Measurements from ENCODE around the gene SDK2. TPM values are rescaled to one million over a fixed set of nuclear protein-coding genes. Genes with fewer than 3 reads are reported as not detected.

Gene SDK2
- polyA plus RNA-seq, 10 donors: 19.4 to 32.3 (median 25.3) TPM

GRCh38 chr17:73396431-73397277 lies 247.6 kb downstream of the SDK2 start:
- DNase-seq: no peak

DNA sequence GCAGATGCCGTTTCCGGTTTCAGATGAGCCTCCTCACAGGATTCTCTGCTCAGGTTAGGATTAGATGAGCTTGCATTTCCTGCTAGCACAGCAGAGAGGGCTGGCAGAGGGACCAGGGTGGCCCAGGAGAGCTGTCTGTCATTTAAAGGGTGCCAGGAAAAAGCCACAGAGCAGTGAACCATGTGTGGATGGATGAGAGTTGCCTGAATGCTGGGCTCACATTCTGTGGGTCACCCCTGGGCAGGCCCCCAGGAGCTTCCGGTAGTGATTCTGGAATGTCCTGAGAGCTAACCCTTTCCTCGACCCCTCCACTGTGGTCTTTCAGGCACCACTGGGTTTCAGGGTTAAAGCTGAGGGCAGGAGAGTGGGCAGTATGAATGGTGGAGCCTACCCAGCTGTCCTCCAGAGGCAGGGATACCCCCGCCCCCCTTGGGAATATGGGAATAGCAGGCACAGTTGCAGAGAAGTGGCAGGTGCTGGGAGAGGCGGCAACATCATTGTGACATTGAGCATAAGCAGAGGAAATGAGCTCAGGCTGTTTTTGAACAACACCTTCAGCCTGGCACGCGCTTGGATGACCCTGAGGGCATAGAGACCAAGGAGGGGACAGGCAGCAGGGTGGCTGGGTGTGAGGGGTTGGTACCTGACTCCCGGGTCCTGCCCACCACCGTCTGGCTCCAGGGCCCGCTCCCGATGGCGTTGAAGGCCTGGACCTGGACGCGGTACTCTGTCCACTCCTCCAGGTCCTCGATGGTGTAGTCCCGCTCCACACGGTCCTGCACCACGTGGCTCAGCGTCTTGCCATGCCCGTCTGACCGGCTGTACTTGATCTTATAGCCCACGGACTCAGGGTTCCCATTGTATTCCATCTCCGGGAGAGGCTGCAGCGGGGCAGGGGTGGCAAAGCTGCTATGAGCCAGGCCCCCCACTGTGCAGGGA lies 249.5 kb downstream of the SDK2 start:
- DNase-seq: no peak

DNA sequence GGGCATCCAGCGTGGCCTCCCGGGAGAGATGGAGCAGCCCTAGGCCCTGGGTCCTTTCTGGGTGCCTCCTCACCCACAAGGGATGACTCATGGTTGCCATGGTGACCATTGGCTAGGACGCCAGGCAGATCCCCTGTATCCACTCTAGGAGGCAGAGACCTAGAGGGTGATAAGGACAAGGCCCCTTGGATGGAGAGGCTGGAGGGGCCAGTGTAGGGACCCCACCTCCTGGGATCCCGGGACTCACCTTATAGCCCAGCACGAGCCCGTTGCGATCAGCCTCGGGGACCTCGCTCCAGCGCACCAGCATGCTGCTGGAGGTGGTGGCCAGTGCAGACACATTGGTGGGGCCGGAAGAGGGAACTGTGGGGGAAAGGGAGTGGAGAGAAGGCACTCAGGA lies 250.3 kb downstream of the SDK2 start:
- no peak for DNase-seq

DNA sequence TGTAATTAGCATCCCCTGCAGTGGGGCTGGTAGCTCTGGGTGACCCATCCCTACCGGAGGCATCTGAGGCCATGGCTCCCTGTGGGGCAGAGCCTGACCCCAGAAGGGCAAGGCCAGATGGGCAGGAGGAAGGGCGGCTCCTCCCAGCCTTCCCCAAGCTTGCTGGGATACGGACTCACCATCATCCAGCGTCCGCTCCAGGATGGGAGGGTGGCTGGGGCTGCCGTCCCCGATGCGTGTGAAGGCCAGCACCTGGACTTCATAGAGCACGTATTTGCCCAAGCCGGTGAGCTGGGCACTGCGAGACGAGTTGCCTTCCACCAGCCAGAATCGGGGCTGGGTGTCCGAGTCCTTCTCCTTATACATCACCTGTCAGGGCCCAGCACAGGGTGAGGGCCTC lies 250.9 kb downstream of the SDK2 start:
- no peak for DNase-seq

DNA sequence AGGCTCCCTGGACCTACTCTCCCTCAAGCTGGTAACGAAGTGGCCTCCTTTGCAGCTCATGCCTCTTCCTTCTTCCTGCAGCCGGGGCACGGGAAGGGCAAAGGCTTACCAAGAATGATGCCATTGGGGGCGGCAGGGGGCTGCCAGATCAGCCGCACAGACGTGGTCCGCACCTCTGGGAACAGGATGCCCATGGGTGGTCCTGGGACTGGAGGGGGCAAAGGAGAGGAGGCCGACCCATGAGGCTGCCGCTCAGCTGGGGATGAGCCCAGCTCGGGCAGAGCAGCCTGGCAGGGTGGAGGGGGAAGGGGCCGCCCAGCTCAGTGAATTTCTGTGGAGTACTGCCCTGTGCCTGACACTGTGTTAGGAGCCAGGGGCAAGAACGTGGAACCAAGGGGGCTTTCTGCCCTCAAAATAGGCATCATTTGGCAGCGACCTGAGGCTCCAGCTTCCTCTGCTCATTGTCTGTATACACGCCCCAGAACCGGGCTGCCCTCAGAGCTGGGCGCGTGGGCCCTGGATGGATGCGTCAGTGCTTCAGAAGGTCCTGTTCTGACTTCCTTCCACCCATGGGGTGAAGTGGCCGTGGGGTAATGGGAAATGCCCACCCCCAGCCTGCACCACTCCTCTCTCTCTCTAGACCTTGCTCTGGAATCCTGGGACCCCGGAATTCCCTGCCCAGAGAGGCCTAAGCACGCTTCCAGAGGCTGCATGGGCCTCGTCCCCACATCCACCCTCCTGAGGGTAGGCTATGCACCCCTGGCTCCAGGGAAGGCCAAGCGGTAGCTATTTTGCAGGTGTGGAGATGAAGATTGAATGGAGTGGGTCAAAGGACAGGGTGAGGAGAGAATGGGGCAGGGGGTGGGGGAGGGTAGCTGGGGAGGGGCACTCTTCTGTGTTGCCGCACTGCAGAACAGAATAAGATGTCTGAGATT lies 252.6 kb downstream of the SDK2 start:
- DNase-seq: no peak

DNA sequence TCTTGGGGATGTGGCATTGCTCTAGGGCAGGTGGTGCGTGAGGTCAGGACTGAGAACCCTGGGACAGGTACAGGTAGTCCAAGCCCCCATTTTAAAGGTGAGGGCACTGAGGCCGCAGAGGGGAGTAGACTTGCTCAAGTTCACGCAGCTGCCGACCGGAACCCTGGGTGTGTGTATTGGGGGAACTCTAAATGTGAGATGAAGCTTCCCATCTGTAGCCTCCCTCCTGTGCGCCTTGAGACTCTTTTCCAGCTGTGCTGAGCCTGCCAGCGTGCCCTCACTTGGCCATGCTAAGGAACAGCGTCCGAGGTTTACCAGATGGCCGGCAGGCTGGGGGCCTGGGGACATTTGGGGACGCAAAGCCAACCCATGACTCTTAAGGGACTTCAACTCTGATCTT lies 253.4 kb downstream of the SDK2 start:
- DNase-seq: no peak

DNA sequence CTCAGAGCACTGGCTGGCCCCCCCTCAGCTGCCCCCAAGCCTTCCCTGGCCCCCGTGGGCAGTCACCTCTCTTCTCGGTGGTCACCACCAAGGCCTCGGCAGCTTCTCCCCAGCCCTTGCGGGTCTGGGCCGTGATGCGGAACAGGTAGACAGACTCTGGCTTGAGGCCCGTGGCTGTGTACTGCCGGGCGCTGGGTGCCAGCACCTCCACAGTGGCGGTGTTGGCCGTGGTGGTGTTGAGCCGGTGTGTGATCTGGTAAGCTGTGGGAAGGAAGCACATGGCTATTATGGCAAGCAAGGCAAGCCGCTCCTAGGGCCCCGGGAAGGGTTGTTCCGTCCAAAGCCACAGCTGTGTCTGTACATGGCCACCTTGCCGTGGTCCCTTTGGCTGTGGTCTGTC lies 254.0 kb downstream of the SDK2 start:
- no peak for DNase-seq

DNA sequence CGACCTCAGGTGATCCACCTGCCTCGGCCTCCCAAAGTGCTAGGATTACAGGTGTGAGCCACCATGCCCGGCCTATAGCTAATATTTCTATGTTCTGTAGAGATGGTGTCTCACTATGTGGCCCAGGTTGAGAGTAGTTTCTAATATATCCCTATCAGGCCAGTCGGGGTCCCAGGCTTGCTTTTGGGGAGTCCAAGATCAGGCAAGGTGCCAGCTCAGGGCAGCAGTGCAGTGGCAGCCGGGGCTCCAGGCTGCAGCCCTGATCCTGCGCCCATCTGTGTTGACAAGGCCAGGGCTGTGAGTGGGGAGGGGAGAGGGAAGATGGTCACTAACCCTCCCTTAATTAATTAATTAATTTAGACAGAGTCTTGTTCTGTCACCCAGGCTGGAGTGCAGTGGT lies 254.8 kb downstream of the SDK2 start:
- no peak for DNase-seq

DNA sequence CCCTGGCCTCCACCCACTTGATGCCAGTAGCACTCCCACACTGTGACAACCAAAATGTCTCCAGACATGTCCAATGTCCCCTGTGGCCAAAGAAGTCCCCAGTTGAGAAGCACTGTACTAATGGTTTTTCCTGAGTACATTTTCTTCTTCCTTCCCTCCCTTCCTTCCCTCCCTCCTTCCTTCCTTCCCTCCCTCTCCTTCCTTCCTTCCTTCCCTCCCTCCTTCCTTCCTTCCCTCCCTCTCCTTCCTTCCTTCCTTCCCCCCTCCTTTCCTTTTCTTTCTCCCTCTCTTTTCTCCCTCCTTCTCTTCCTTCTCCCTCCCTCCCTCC lies 255.7 kb downstream of the SDK2 start:
- no peak for DNase-seq

- DNase-seq: peak; percentile 27 to 66 (median 30)
These were observed 256.3 kb downstream of the SDK2 start for GRCh38 chr17:73387746-73388577.

GRCh38 chr17:73386561-73386960 lies 257.7 kb downstream of the SDK2 start:
- no peak for DNase-seq

- DNase-seq: no peak
These were observed 259.3 kb downstream of the SDK2 start for GRCh38 chr17:73384926-73385325.

DNA sequence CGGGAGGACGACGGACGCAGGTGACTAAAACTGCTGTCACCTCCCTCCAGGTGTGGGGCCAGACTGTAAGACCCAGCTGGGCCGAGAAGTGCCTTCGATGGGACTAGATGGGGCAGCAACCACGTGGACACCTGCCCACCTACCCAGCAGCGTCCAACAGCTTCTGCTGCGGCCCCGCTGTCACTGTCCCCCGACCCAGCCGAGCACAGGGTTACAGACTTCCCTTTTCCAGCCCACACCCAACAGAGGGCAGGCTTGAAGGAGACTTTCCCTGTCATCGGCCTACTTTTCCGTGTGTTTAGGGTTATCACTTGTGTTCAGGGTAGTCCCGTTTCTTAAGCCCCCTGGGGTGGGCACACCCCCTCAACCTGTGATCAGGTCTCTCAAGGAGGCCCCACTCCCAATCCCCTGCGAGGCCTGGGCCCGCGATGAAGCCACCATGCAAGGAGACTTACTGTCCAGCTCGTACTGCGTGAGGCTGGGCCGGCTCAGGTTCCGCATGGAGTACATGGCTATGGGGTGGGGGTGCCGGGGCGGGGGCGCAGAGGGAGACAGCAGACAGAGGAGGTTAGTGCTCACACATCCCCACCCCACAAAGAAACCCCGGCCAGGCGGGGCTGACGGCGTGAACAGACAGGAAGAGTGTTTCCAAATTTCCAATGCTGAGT lies 263.7 kb downstream of the SDK2 start:
- no peak for DNase-seq

- DNase-seq: peak in 1 of 3 donors; percentile 47
These were observed 264.4 kb downstream of the SDK2 start for GRCh38 chr17:73379826-73380225.

- DNase-seq: no peak
These were observed 265.2 kb downstream of the SDK2 start for GRCh38 chr17:73378974-73379470.

DNA sequence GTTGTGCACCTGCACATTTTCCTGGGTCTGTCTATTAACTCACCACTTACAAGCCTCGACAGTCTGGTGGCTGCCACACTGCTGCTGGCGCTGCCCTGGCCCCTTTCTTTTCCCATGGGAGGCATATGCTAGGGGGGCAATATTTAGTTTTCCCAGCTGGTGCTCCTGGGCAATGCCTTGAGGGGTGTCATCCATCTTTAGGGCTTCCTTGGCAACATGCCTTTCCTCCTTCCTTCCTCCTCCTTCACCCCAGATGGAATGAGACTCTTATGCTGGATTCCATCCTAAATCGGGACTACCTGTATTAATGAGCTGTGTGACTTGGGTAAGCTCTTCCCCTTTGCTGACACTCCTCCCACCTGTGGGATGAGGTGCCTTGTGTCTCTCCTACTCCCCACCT lies 267.6 kb downstream of the SDK2 start:
- no peak for DNase-seq

DNA sequence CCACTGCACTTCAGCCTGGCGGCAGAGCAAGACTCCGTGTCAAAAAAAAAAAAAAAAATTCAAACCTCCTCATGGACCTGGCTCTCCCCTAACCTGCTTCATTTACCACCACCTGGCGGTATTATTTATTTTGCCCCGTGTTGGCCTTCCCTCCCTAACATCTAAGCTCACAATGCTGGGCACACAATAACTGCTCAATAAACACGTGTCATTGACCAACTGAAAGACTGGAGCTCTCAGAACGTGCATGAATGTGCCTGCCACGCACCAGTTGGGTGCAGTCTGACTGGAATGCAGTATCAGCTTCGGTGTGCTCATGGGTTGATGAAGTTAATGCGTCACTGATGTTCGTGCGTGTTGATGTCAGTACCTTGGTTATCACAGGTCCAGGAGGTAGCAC lies 268.1 kb downstream of the SDK2 start:
- DNase-seq: no peak

DNA sequence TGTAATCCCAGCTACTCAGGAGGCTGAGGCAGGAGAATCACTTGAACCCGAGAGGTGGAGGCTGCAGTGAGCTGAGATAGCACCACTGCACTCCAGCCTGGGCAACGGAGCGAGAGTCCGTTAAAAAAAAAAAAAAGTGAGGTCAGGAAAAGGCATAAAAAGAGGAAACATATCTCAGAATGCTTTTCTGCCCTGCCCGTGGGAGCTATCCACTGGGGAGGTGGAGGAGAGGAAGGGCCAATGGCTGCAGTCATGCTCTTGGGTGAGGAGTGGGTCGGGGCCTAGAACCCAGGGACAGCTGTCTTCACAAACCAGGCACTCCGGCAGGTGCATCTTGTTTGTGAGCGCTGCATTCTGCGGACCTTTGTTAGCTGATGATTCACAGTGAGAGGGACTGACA lies 272.4 kb downstream of the SDK2 start:
- DNase-seq: no peak

DNA sequence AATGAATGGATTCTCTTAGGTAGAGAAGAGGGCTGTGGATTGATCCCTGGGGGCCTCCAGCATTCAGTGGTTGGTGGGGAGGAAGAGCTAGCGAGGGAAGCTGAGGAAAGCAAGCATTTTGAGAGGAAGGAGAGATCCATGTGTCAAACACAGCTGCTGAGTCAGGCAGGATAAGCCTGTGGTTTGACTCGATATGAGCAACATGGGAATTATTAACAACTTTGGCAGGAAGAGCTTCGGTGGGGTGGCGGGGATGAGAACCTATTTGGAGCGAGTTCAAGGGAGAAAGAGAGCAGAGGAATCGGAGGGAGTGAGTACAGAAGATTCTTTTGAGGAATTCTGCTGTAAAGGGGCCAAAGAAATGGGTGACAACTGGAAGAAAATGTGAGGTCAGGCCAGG lies 273.0 kb downstream of the SDK2 start:
- DNase-seq: peak in 1 of 3 donors; percentile 84
